Karpas-422 (cell line): ENCODE results near the gene STRN3. TPM values are rescaled to one million over a fixed set of nuclear protein-coding genes. Genes with fewer than 3 reads are reported as not detected.

Experiments used
- DNase-seq: peaks from one replicate; pipeline ENCODE4 v3.0.0-alpha.2; 2015
- H2AFZ ChIP-seq: fragments of 200-600 bp; sonication (generic); 2 replicates; pipeline ENCODE4 v1.6.1; 2014; ENCODE audit warnings: antibody characterized with exemption, low read length, mixed read lengths
- H3K27ac ChIP-seq: fragments of 200-600 bp; sonication (generic); 2 replicates; pipeline ENCODE4 v1.5.1; 2014; ENCODE audit warnings: mild to moderate bottlenecking, low read length, moderate library complexity
- H3K27me3 ChIP-seq: fragments of 200-600 bp; sonication (generic); 2 replicates; pipeline ENCODE4 v1.6.1; 2014; ENCODE audit warnings: low read length, mixed read lengths
- H3K36me3 ChIP-seq: fragments of 200-600 bp; sonication (generic); 2 replicates; pipeline ENCODE4 v1.6.1; 2014; ENCODE audit warnings: low read length, mixed read lengths; ENCODE audit not compliant: insufficient read depth
- H3K4me1 ChIP-seq: fragments of 200-600 bp; sonication (generic); 2 replicates; pipeline ENCODE4 v1.6.1; 2014; ENCODE audit warnings: mild to moderate bottlenecking, low read length, mixed read lengths
- H3K4me2 ChIP-seq: fragments of 200-600 bp; sonication (generic); 2 replicates; pipeline ENCODE4 v1.6.1; 2014; ENCODE audit warnings: low read length, low read depth, mild to moderate bottlenecking; ENCODE audit not compliant: poor library complexity, severe bottlenecking
- H3K4me3 ChIP-seq: fragments of 200-600 bp; sonication (generic); 2 replicates; pipeline ENCODE4 v1.5.1; 2014; ENCODE audit warnings: mild to moderate bottlenecking, antibody characterized with exemption, low read length, mixed read lengths
- H3K79me2 ChIP-seq: fragments of 200-600 bp; sonication (generic); 2 replicates; pipeline ENCODE4 v1.6.1; 2014; ENCODE audit warnings: mild to moderate bottlenecking, low read length, mixed read lengths
- H3K9ac ChIP-seq: fragments of 200-600 bp; sonication (generic); 2 replicates; pipeline ENCODE4 v1.6.0; 2014; ENCODE audit warnings: low read length
- H3K9me2 ChIP-seq: fragments of 200-600 bp; sonication (generic), shearing (Covaris generic); replicated peaks from 2 replicates; pipeline ENCODE4 v1.6.0; 2014; ENCODE audit warnings: mild to moderate bottlenecking, low read length, moderate library complexity; ENCODE audit not compliant: insufficient read depth
- H3K9me3 ChIP-seq: fragments of 300-700, 200-600 bp; sonication (generic); 2 replicates; pipeline ENCODE4 v1.6.1; 2014; ENCODE audit warnings: low read length, mixed read lengths
- H4K20me1 ChIP-seq: fragments of 200-600 bp; sonication (generic); 2 replicates; pipeline ENCODE4 v1.6.1; 2014; ENCODE audit warnings: mild to moderate bottlenecking, antibody characterized with exemption, low read length, low read depth; ENCODE audit not compliant: insufficient read depth
- total RNA-seq: library from RNA; depleted of rRNA; stranded (reverse); fragments of >200 nt; shearing (Covaris generic); gene quantifications from 2 replicates; pipeline ENCODE4 v1.2.3, GENCODE V29; 2014; ENCODE audit warnings: low replicate concordance

STRN3 gene
- total RNA-seq, 1 experiment from 2014 or later, result 59.0 TPM

GRCh38 chr14:31027847-31028246 is 1.7 kb upstream of the STRN3 start:
- Histone ChIP-seq H3K4me2 (no peak overlapping the region), H3K9ac (no peak overlapping the region), H3K27me3 (no peaks in the 10 kb centered on the region)

GRCh38 chr14:31026450-31027235 is 464 bp upstream of the STRN3 start:
- peaks cover 14% of the 10 kb centered on the region; the same call in 1 of the 2 replicates for H3K36me3 ChIP-seq
- H3K79me2 ChIP-seq, result peaks cover 52% of the 10 kb centered on the region
- no peaks in the 10 kb centered on the region for H3K27me3 ChIP-seq
- DNase-seq, result peak; percentile 99
- H3K4me1 ChIP-seq, result peaks cover 28% of the 10 kb centered on the region
- H3K9me3 ChIP-seq, result no peaks in the 10 kb centered on the region
- H3K9me2 ChIP-seq, result no peaks in the 10 kb centered on the region
- peak overlapping the region; percentile 78 for H3K4me3 ChIP-seq
- H3K27ac ChIP-seq, result peak overlapping the region; percentile 88
- peak overlapping the region; percentile 100 for H3K4me2 ChIP-seq
- H4K20me1 ChIP-seq, result peaks cover 20% of the 10 kb centered on the region; the same call in 1 of the 2 replicates
- peak overlapping the region; percentile 87 for H2AFZ ChIP-seq
- peak overlapping the region; percentile 98 for H3K9ac ChIP-seq

More at GRCh38 chr14:31027847-31028246, 1.7 kb upstream of the STRN3 start:
- H3K4me3 ChIP-seq, result no peak overlapping the region
- DNase-seq, result no peak
- no peaks in the 10 kb centered on the region for H3K9me2 ChIP-seq
- peaks cover 20% of the 10 kb centered on the region; the same call in 1 of the 2 replicates for H4K20me1 ChIP-seq
- H2AFZ ChIP-seq, result no peak overlapping the region
- no peak overlapping the region for H3K27ac ChIP-seq
- peaks cover 31% of the 10 kb centered on the region for H3K4me1 ChIP-seq
- H3K9me3 ChIP-seq, result no peaks in the 10 kb centered on the region
- peaks cover 6% of the 10 kb centered on the region; the same call in 1 of the 2 replicates for H3K36me3 ChIP-seq
- H3K79me2 ChIP-seq, result peaks cover 40% of the 10 kb centered on the region

GRCh38 chr14:31025367-31026076 is 657 bp downstream of the STRN3 start, which contains the start of gene AP4S1:
AP4S1 (plus strand) TSS chr14:31025649; CDS start chr14:31066197, 40,548 bp downstream.
- peak within 1 kb of the TSS; percentile 88 for H3K27ac ChIP-seq
- no peaks in the 10 kb centered on the region for H3K27me3 ChIP-seq
- peaks cover 63% of the 10 kb centered on the region for H3K79me2 ChIP-seq
- H3K4me2 ChIP-seq, result peak within 1 kb of the TSS; percentile 100
- peak within 1 kb of the TSS; percentile 87 for H2AFZ ChIP-seq
- H3K9me2 ChIP-seq, result no peaks in the 10 kb centered on the region
- H3K9me3 ChIP-seq, result no peaks in the 10 kb centered on the region
- H3K9ac ChIP-seq, result peak within 1 kb of the TSS; percentile 98
- peaks cover 25% of the 10 kb centered on the region for H3K36me3 ChIP-seq
- peak; percentile 83 for DNase-seq
- peak within 1 kb of the TSS; percentile 78 for H3K4me3 ChIP-seq
- H4K20me1 ChIP-seq, result peaks cover 12% of the 10 kb centered on the region; the same call in 1 of the 2 replicates
- peaks cover 28% of the 10 kb centered on the region for H3K4me1 ChIP-seq

GRCh38 chr14:31024577-31025366 is 1.4 kb downstream of the STRN3 start:
- no peaks in the 10 kb centered on the region for H3K9me2 ChIP-seq
- no peaks in the 10 kb centered on the region for H3K27me3 ChIP-seq
- H3K9me3 ChIP-seq, result no peaks in the 10 kb centered on the region
- H3K79me2 ChIP-seq, result peaks cover 70% of the 10 kb centered on the region
- H3K36me3 ChIP-seq, result peaks cover 27% of the 10 kb centered on the region
- DNase-seq, result peak; percentile 66
- peak overlapping the region; percentile 98 for H3K9ac ChIP-seq
- peaks cover 28% of the 10 kb centered on the region for H3K4me1 ChIP-seq
- H3K27ac ChIP-seq, result peak overlapping the region; percentile 88
- peak overlapping the region; percentile 82 for H3K4me2 ChIP-seq
- peaks cover 12% of the 10 kb centered on the region; the same call in 1 of the 2 replicates for H4K20me1 ChIP-seq
- H2AFZ ChIP-seq, result 0 out of 2 replicates have a peak overlapping the region, but pooled peaks have one; percentile 64
- H3K4me3 ChIP-seq, result peak overlapping the region; percentile 78

- Histone ChIP-seq H3K9me2 (no peaks in the 10 kb centered on the region), H3K36me3 (peaks cover 27% of the 10 kb centered on the region), H3K27ac (peak overlapping the region; percentile 88), H3K4me2 (peak overlapping the region; percentile 82), H2AFZ (no peak overlapping the region), H3K9ac (peak overlapping the region; percentile 98), H3K27me3 (no peaks in the 10 kb centered on the region), H3K4me1 (peaks cover 28% of the 10 kb centered on the region), H3K9me3 (no peaks in the 10 kb centered on the region), H3K79me2 (peaks cover 78% of the 10 kb centered on the region), H4K20me1 (peaks cover 12% of the 10 kb centered on the region; the same call in 1 of the 2 replicates), H3K4me3 (peak overlapping the region; percentile 78)
- DNase-seq, result no peak
Observed at GRCh38 chr14:31024010-31024480, 2.1 kb downstream of the STRN3 start.

DNA sequence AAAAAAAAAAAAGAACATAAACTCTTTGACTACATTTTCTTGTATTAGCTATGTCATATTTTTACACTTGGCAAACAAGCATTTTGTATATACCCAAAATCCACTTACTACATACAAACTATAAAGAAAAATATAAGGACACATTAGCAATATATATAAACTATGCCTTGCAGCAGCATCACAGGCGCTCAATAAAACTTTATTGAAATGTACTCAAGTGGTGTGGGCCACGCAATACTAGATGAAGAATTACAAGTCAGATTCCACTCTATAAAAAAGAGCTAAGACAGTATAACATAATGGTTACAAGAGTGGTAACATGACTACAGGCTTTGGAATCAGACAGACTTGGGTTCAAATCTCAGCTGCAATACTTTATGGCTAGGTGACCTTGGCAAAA is 3.8 kb downstream of the STRN3 start:
- Histone ChIP-seq H3K36me3 (peaks cover 31% of the 10 kb centered on the region), H3K4me1 (peaks cover 27% of the 10 kb centered on the region), H3K9me2 (no peaks in the 10 kb centered on the region), H3K9ac (no peak overlapping the region), H3K79me2 (peaks cover 93% of the 10 kb centered on the region), H3K27ac (no peak overlapping the region), H3K4me3 (no peak overlapping the region), H2AFZ (no peak overlapping the region), H3K9me3 (no peaks in the 10 kb centered on the region), H3K4me2 (no peak overlapping the region), H3K27me3 (no peaks in the 10 kb centered on the region), H4K20me1 (peaks cover 16% of the 10 kb centered on the region)
- no peak for DNase-seq

GRCh38 chr14:31021576-31021949 is 4.6 kb downstream of the STRN3 start:
- Histone ChIP-seq H3K27ac (no peak overlapping the region), H4K20me1 (peaks cover 16% of the 10 kb centered on the region), H3K9me3 (no peaks in the 10 kb centered on the region), H2AFZ (no peak overlapping the region), H3K36me3 (peaks cover 31% of the 10 kb centered on the region), H3K4me1 (peaks cover 20% of the 10 kb centered on the region), H3K4me3 (no peak overlapping the region), H3K79me2 (peaks cover 95% of the 10 kb centered on the region), H3K9ac (no peak overlapping the region), H3K9me2 (no peaks in the 10 kb centered on the region), H3K4me2 (no peak overlapping the region), H3K27me3 (no peaks in the 10 kb centered on the region)
- DNase-seq, result no peak
